HEK293 (cell line): ENCODE measurements around the gene SFMBT2.

Experiments used
- CTCF ChIA-PET: fragments of 350-600 bp; formaldehyde crosslinking; extraction: SDS; loops from one replicate; lab custom pipeline; 2021; ENCODE audit warnings: antibody characterized with exemption; lab: Yijun Ruan, JAX
- POLR2A ChIA-PET: fragments of 300-600 bp; formaldehyde crosslinking; extraction: SDS; loops from one replicate; lab custom pipeline; 2020; ENCODE audit warnings: antibody characterized with exemption, inconsistent platforms; lab: Yijun Ruan, JAX
- H3K27ac ChIP-seq: fragments of 200-500 bp; sonication (Bioruptor generic); 2 replicates; pipeline ENCODE4 v1.5.1; 2014; ENCODE audit warnings: low read depth, low read length, control low read depth, inconsistent platforms; ENCODE audit errors: extremely low read depth
- H3K36me3 ChIP-seq, 2 experiments: fragments of 200-500 bp in 1 of 2; sonication (Bioruptor generic) in 1 of 2; 1 replicate in 1 of 2; 2 replicates in 1 of 2; pipeline ENCODE4 v1.5.1; 2014 to 2017; ENCODE audit warnings: inconsistent platforms in 2 of 2, low read length in 2 of 2; ENCODE audit not compliant: control insufficient read depth in 2 of 2, insufficient read depth in 1 of 2
- H3K4me1 ChIP-seq: fragments of 200-500 bp; sonication (Bioruptor generic); 2 replicates; pipeline ENCODE4 v1.5.1; 2014; ENCODE audit warnings: mild to moderate bottlenecking, low read length, inconsistent platforms; ENCODE audit not compliant: control insufficient read depth, insufficient read depth
- H3K4me3 ChIP-seq: 2 replicates; pipeline ENCODE4 v1.5.1; 2011; ENCODE audit warnings: low read depth, mild to moderate bottlenecking, control low read depth, low read length, moderate library complexity
- H3K9me3 ChIP-seq: fragments of 200-500 bp; sonication (Bioruptor generic); 2 replicates; pipeline ENCODE4 v1.5.1; 2014; ENCODE audit warnings: low read depth, low read length, inconsistent platforms; ENCODE audit not compliant: control insufficient read depth, insufficient read depth
- GFI1B ChIP-seq: fragments of 450-650 bp; formaldehyde crosslinking; IDR thresholded peaks from 2 replicates; pipeline ENCODE4 v1.5.1; 2016; ENCODE audit warnings: missing biosample characterization, missing genetic modification characterization
- SALL2 ChIP-seq: fragments of 450-650 bp; formaldehyde crosslinking; IDR thresholded peaks from 2 replicates; pipeline ENCODE4 v1.5.0; 2017; ENCODE audit warnings: missing biosample characterization, mild to moderate bottlenecking, missing genetic modification characterization, borderline replicate concordance
- SCRT2 ChIP-seq: fragments of 450-650 bp; formaldehyde crosslinking; IDR thresholded peaks from 2 replicates; pipeline ENCODE4 v1.5.1; 2016; ENCODE audit warnings: missing biosample characterization, missing genetic modification characterization
- ZBTB10 ChIP-seq: fragments of 450-650 bp; formaldehyde crosslinking; IDR thresholded peaks from 2 replicates; pipeline ENCODE4 v1.5.1; 2016; ENCODE audit warnings: missing biosample characterization, missing genetic modification characterization
- ZFHX2 ChIP-seq: fragments of 450-650 bp; formaldehyde crosslinking; conservative IDR thresholded peaks from 2 replicates; pipeline ENCODE4 v1.5.1; 2016; ENCODE audit warnings: missing biosample characterization, missing genetic modification characterization
- ZFP69B ChIP-seq: fragments of 450-650 bp; formaldehyde crosslinking; IDR thresholded peaks from 2 replicates; pipeline ENCODE4 v1.5.1; 2016; ENCODE audit warnings: missing biosample characterization, missing genetic modification characterization
- ZNF112 ChIP-seq: fragments of 450-650 bp; formaldehyde crosslinking; IDR thresholded peaks from 2 replicates; pipeline ENCODE4 v1.5.0; 2017; ENCODE audit warnings: missing biosample characterization, missing genetic modification characterization
- ZNF140 ChIP-seq: fragments of 450-650 bp; formaldehyde crosslinking; IDR thresholded peaks from 2 replicates; pipeline ENCODE4 v1.5.1; 2016; ENCODE audit warnings: missing biosample characterization, missing genetic modification characterization
- ZNF214 ChIP-seq: fragments of 450-650 bp; formaldehyde crosslinking; IDR thresholded peaks from 2 replicates; pipeline ENCODE4 v1.5.1; 2017; ENCODE audit warnings: missing biosample characterization, mild to moderate bottlenecking, missing genetic modification characterization, borderline replicate concordance
- ZNF266 ChIP-seq: fragments of 450-650 bp; formaldehyde crosslinking; IDR thresholded peaks from 2 replicates; pipeline ENCODE4 v1.5.1; 2016; ENCODE audit warnings: missing biosample characterization, missing genetic modification characterization, low read depth
- ZNF274 ChIP-seq, 2 experiments: fragments of 200-500 bp in 1 of 2; fragments of 450-650 bp in 1 of 2; sonication (Bioruptor generic) in 1 of 2; formaldehyde crosslinking in 1 of 2; IDR thresholded peaks; 2 replicates each; pipeline versions ENCODE4 v1.5.1 to v1.6.1; 2014 to 2016; ENCODE audit warnings: borderline replicate concordance in 1 of 2, inconsistent platforms in 1 of 2, low read length in 1 of 2, missing biosample characterization in 1 of 2, missing genetic modification characterization in 1 of 2
- ZNF391 ChIP-seq: fragments of 450-650 bp; formaldehyde crosslinking; IDR thresholded peaks from 2 replicates; pipeline ENCODE4 v1.5.1; 2016; ENCODE audit warnings: low read depth, missing biosample characterization, missing genetic modification characterization, borderline replicate concordance
- ZNF501 ChIP-seq: fragments of 450-650 bp; formaldehyde crosslinking; IDR thresholded peaks from 2 replicates; pipeline ENCODE4 v1.5.1; 2016; ENCODE audit warnings: missing biosample characterization, missing genetic modification characterization
- ZNF548 ChIP-seq: fragments of 450-650 bp; formaldehyde crosslinking; IDR thresholded peaks from 2 replicates; pipeline ENCODE4 v1.5.1; 2016; ENCODE audit warnings: missing biosample characterization, missing genetic modification characterization
- ZNF677 ChIP-seq: fragments of 450-650 bp; IDR thresholded peaks from 2 replicates; pipeline ENCODE4 v1.5.0; 2018; ENCODE audit warnings: missing biosample characterization, mild to moderate bottlenecking, missing genetic modification characterization, moderate library complexity
- ZNF707 ChIP-seq: fragments of 450-650 bp; formaldehyde crosslinking; IDR thresholded peaks from 2 replicates; pipeline ENCODE4 v1.5.1; 2016; ENCODE audit warnings: missing biosample characterization, missing genetic modification characterization
- ZNF76 ChIP-seq: fragments of 450-650 bp; formaldehyde crosslinking; IDR thresholded peaks from 2 replicates; pipeline ENCODE4; 2016; ENCODE audit warnings: low read depth, missing biosample characterization, missing genetic modification characterization, borderline replicate concordance
- ZNF830 ChIP-seq: fragments of 450-650 bp; IDR thresholded peaks from 2 replicates; pipeline ENCODE4 v1.5.0; 2018; ENCODE audit warnings: missing biosample characterization, missing genetic modification characterization, low read depth, mild to moderate bottlenecking, moderate library complexity
- ZNF843 ChIP-seq: fragments of 450-650 bp; formaldehyde crosslinking; IDR thresholded peaks from 2 replicates; pipeline ENCODE4 v1.5.1; 2016; ENCODE audit warnings: missing biosample characterization, missing genetic modification characterization
- TF ChIP-seq, protein P1 (sequence below): fragments of 450-650 bp; formaldehyde crosslinking; IDR thresholded peaks from 2 replicates; pipeline ENCODE4 v1.5.1; 2016; ENCODE audit warnings: missing biosample characterization, missing genetic modification characterization
- TF ChIP-seq, protein P2 (sequence below): fragments of 450-650 bp; formaldehyde crosslinking; IDR thresholded peaks from 2 replicates; pipeline ENCODE4 v1.5.1; 2017; ENCODE audit warnings: missing biosample characterization, missing genetic modification characterization
- TF ChIP-seq, protein P3 (sequence below): fragments of 450-650 bp; formaldehyde crosslinking; IDR thresholded peaks from 2 replicates; pipeline ENCODE4 v1.5.1; 2016; ENCODE audit warnings: missing biosample characterization, missing genetic modification characterization

The SFMBT2 gene

GRCh38 chr10:7151538-7151937 is 259.3 kb downstream of the SFMBT2 start:
- Histone ChIP-seq H3K27ac (no peak overlapping the region), H3K36me3 (no peaks in the 10 kb centered on the region), H3K4me3 (no peak overlapping the region), H3K9me3 (no peaks in the 10 kb centered on the region), H3K4me1 (no peaks in the 10 kb centered on the region)
- ChIA-PET POLR2A (no interaction called here), CTCF (no interaction called here)
- peak; percentile 65 for TF ChIP-seq SCRT2 (tag by site-specific recombination)
- TF ChIP-seq, protein P1, sequence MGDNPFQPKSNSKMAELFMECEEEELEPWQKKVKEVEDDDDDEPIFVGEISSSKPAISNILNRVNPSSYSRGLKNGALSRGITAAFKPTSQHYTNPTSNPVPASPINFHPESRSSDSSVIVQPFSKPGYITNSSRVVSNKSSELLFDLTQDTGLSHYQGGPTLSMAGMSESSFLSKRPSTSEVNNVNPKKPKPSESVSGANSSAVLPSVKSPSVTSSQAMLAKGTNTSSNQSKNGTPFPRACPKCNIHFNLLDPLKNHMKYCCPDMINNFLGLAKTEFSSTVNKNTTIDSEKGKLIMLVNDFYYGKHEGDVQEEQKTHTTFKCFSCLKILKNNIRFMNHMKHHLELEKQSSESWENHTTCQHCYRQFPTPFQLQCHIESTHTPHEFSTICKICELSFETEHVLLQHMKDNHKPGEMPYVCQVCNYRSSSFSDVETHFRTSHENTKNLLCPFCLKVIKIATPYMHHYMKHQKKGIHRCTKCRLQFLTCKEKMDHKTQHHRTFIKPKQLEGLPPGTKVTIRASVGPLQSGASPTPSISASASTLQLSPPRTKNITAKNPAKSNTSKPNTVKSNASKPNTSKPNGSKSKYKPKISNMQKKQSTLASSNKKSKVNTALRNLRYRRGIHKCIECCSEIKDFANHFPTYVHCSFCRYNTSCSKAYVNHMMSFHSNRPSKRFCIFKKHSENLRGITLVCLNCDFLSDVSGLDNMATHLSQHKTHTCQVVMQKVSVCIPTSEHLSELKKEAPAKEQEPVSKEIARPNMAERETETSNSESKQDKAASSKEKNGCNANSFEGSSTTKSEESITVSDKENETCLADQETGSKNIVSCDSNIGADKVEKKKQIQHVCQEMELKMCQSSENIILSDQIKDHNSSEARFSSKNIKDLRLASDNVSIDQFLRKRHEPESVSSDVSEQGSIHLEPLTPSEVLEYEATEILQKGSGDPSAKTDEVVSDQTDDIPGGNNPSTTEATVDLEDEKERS (tag by site-specific recombination) = no peak
- TF ChIP-seq ZNF677 = no peak
- TF ChIP-seq, all 188 proteins: peak for 1

DNA sequence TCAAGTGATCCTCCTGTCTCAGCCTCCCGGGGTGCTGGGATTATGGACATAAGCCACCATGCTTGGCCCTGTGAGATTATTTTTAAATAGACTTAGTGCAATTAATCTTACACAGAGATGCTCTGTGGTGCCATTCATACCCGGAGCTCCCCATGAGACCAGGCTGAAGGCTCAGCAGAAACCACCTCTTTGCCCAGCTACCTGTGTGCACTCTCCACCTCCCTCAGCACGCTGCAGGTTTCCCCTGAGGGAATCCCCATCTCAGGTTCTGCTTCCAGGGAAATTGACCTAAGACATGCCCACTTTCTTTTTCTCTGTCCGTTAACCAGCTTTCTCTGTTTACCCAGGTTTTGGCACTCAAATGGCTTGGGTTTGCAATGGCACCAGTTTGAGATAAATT is 260.5 kb downstream of the SFMBT2 start:
- no peak overlapping the region for H3K27ac ChIP-seq
- H3K4me1 ChIP-seq = no peaks in the 10 kb centered on the region
- no peaks in the 10 kb centered on the region for H3K9me3 ChIP-seq
- H3K4me3 ChIP-seq = no peak overlapping the region
- no peak for TF ChIP-seq GFI1B (tag by site-specific recombination)
- no peak for TF ChIP-seq SALL2
- TF ChIP-seq ZNF707 (tag by site-specific recombination) = no peak
- TF ChIP-seq, protein P2, sequence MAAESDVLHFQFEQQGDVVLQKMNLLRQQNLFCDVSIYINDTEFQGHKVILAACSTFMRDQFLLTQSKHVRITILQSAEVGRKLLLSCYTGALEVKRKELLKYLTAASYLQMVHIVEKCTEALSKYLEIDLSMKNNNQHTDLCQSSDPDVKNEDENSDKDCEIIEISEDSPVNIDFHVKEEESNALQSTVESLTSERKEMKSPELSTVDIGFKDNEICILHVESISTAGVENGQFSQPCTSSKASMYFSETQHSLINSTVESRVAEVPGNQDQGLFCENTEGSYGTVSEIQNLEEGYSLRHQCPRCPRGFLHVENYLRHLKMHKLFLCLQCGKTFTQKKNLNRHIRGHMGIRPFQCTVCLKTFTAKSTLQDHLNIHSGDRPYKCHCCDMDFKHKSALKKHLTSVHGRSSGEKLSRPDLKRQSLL = no peak
- TF ChIP-seq ZFHX2 (tag by site-specific recombination) = no peak
- TF ChIP-seq, protein P3, sequence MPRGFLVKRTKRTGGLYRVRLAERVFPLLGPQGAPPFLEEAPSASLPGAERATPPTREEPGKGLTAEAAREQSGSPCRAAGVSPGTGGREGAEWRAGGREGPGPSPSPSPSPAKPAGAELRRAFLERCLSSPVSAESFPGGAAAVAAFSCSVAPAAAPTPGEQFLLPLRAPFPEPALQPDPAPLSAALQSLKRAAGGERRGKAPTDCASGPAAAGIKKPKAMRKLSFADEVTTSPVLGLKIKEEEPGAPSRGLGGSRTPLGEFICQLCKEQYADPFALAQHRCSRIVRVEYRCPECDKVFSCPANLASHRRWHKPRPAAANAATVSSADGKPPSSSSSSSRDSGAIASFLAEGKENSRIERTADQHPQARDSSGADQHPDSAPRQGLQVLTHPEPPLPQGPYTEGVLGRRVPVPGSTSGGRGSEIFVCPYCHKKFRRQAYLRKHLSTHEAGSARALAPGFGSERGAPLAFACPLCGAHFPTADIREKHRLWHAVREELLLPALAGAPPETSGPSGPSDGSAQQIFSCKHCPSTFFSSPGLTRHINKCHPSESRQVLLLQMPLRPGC (tag by site-specific recombination) = no peak
- TF ChIP-seq, all 188 proteins: peak for 0
- H3K36me3 ChIP-seq = no peaks in the 10 kb centered on the region
- ChIA-PET CTCF (no interaction called here), POLR2A (no interaction called here)

GRCh38 chr10:7146189-7146588 is 264.6 kb downstream of the SFMBT2 start:
- no peaks in the 10 kb centered on the region for H3K4me1 ChIP-seq
- no peaks in the 10 kb centered on the region for H3K9me3 ChIP-seq
- no peak overlapping the region for H3K27ac ChIP-seq
- ChIA-PET POLR2A (no interaction called here), CTCF (no interaction called here)
- no peak for TF ChIP-seq ZFP69B (tag by site-specific recombination)
- TF ChIP-seq ZNF274 (IDR thresholded peaks at IDR 0.05; ENCODE audit: low read length) = no peak
- TF ChIP-seq ZNF274 (tag by site-specific recombination; IDR thresholded peaks at IDR 0.05; ENCODE audit: borderline replicate concordance) = no peak
- no peak for TF ChIP-seq ZNF501 (tag by site-specific recombination)
- TF ChIP-seq ZNF76 (tag by site-specific recombination) = no peak
- TF ChIP-seq ZNF214 (tag by site-specific recombination) = no peak
- TF ChIP-seq ZNF830 (tag by site-specific recombination) = no peak
- no peak for TF ChIP-seq ZNF266 (tag by site-specific recombination)
- TF ChIP-seq ZNF391 (tag by site-specific recombination) = no peak
- TF ChIP-seq ZNF843 (tag by site-specific recombination) = no peak
- no peak for TF ChIP-seq ZNF548
- TF ChIP-seq ZNF112 = no peak
- no peak for TF ChIP-seq ZBTB10
- TF ChIP-seq, protein P2 = no peak
- TF ChIP-seq ZNF140 (tag by site-specific recombination) = no peak
- no peak overlapping the region for H3K4me3 ChIP-seq
- H3K36me3 ChIP-seq = no peaks in the 10 kb centered on the region
